HEK293T (cell line): ENCODE data around the gene MICU1.

Source experiments
- CTBP1 ChIP-seq: fragments of 450-650 bp; IDR thresholded peaks from 2 replicates; pipeline ENCODE4 v1.6.1; 2016; ENCODE audit warnings: borderline replicate concordance
- ELF4 ChIP-seq: fragments of 450-650 bp; IDR thresholded peaks from 2 replicates; pipeline ENCODE4 v1.6.1; 2017; ENCODE audit warnings: antibody characterized with exemption
- FOXA1 ChIP-seq: fragments of 450-650 bp; IDR thresholded peaks from 2 replicates; pipeline ENCODE4 v1.6.1; 2016; ENCODE audit warnings: mild to moderate bottlenecking
- HDGF ChIP-seq: fragments of 450-650 bp; IDR thresholded peaks from 2 replicates; pipeline ENCODE4 v1.6.1; 2017; ENCODE audit warnings: antibody characterized with exemption, borderline replicate concordance
- LEF1 ChIP-seq: fragments of 450-650 bp; IDR thresholded peaks from 2 replicates; pipeline ENCODE4 v1.6.1; 2017; ENCODE audit warnings: mild to moderate bottlenecking, borderline replicate concordance
- PKNOX1 ChIP-seq: fragments of 450-650 bp; IDR thresholded peaks from 2 replicates; pipeline ENCODE4 v1.6.1; 2016
- SP1 ChIP-seq: fragments of 450-650 bp; IDR thresholded peaks from 2 replicates; pipeline ENCODE4 v1.6.1; 2017
- SUZ12 ChIP-seq: fragments of 450-650 bp; IDR thresholded peaks from 2 replicates; pipeline ENCODE4 v1.6.1; 2016; ENCODE audit warnings: mild to moderate bottlenecking
- TARDBP ChIP-seq: fragments of 450-650 bp; IDR thresholded peaks from 2 replicates; pipeline ENCODE4 v1.6.1; 2016
- ZNF384 ChIP-seq: fragments of 450-650 bp; IDR thresholded peaks from 2 replicates; pipeline ENCODE4 v1.6.1; 2016

- TF ChIP-seq FOXA1 (no peak), SUZ12 (no peak), TARDBP (no peak), SP1 (no peak), HDGF (no peak), PKNOX1 (no peak), LEF1 (no peak), ZNF384 (no peak), CTBP1 (no peak), ELF4 (no peak)
Observed at GRCh38 chr10:72649291-72649690, 23.4 kb upstream of the MICU1 start.
